Liver (tissue), 9 donors: Measurements from ENCODE around the gene MED17. TPM values are rescaled to one million over a fixed set of nuclear protein-coding genes. Genes with fewer than 3 reads are reported as not detected.
A peak's percentile ranks its signal among the peaks of the same experiment; 100 is the strongest.

Source experiments
- DNase-seq: peaks from one replicate; pipeline ENCODE4 v3.0.0-alpha.2; 2017; ENCODE audit warnings: low spot score
- H3K27ac ChIP-seq, 2 donors: one replicate each; pipeline ENCODE4 v1.7.0; 2013; ENCODE audit warnings: inconsistent platforms in 2 of 2, low read length in 2 of 2, control low read depth in 1 of 2, low read depth in 1 of 2, mild to moderate bottlenecking in 1 of 2
- H3K27me3 ChIP-seq, 4 donors: one replicate each; pipeline versions ENCODE4 v1.6.1 to v1.7.0; 2013; ENCODE audit warnings: low read length in 3 of 4, inconsistent platforms in 1 of 4, mild to moderate bottlenecking in 1 of 4, moderate library complexity in 1 of 4; ENCODE audit not compliant: control insufficient read depth in 4 of 4, insufficient read depth in 4 of 4
- H3K36me3 ChIP-seq, 4 donors: one replicate each; pipeline versions ENCODE4 v1.6.1 to v1.7.0; 2013; ENCODE audit warnings: low read length in 3 of 4, mild to moderate bottlenecking in 3 of 4, low read depth in 1 of 4, moderate library complexity in 1 of 4; ENCODE audit not compliant: control insufficient read depth in 4 of 4, insufficient read depth in 3 of 4
- H3K4me1 ChIP-seq, 4 donors: one replicate each; pipeline versions ENCODE4 v1.6.1 to v1.7.0; 2013; ENCODE audit warnings: low read length in 3 of 4, mild to moderate bottlenecking in 3 of 4, moderate library complexity in 1 of 4; ENCODE audit not compliant: control insufficient read depth in 4 of 4, insufficient read depth in 4 of 4
- H3K4me3 ChIP-seq, 3 donors: one replicate each; pipeline versions ENCODE4 v1.6.1 to v1.7.0; 2013; ENCODE audit warnings: low read length in 3 of 3, control low read depth in 1 of 3, low read depth in 1 of 3, mild to moderate bottlenecking in 1 of 3
- H3K9ac ChIP-seq, 2 donors: one replicate each; pipeline ENCODE4 v1.7.0; 2013; ENCODE audit warnings: low read length in 2 of 2, mild to moderate bottlenecking in 2 of 2, moderate library complexity in 2 of 2, control low read depth in 1 of 2, low read depth in 1 of 2
- H3K9me3 ChIP-seq, 4 donors: one replicate each; pipeline versions ENCODE4 v1.6.1 to v1.7.0; 2013; ENCODE audit warnings: low read length in 3 of 4; ENCODE audit not compliant: control insufficient read depth in 4 of 4
- ATF3 ChIP-seq: IDR thresholded peaks from 2 replicates; pipeline ENCODE4 v1.6.1; 2016; ENCODE audit warnings: antibody characterized with exemption
- EGR1 ChIP-seq, 2 donors: IDR thresholded peaks; 2 replicates each; pipeline ENCODE4 v1.6.1; 2016 to 2018; ENCODE audit warnings: antibody characterized with exemption in 2 of 2, low read depth in 2 of 2
- FOXA1 ChIP-seq: IDR thresholded peaks from 2 replicates; pipeline ENCODE4 v1.6.1; 2016; ENCODE audit warnings: antibody characterized with exemption
- FOXA2 ChIP-seq: IDR thresholded peaks from 2 replicates; pipeline ENCODE4 v1.6.1; 2016; ENCODE audit warnings: antibody characterized with exemption
- GABPA ChIP-seq, 2 donors: IDR thresholded peaks in 1 of 2; conservative IDR thresholded peaks in 1 of 2; 2 replicates each; pipeline ENCODE4 v1.6.1; 2016; ENCODE audit warnings: antibody characterized with exemption in 2 of 2, mild to moderate bottlenecking in 1 of 2, moderate library complexity in 1 of 2
- HNF4A ChIP-seq, 2 donors: conservative IDR thresholded peaks; 2 replicates each; pipeline ENCODE4 v1.6.1; 2016; ENCODE audit warnings: antibody characterized with exemption in 2 of 2, mild to moderate bottlenecking in 2 of 2
- JUND ChIP-seq, 2 donors: IDR thresholded peaks; 2 replicates each; pipeline ENCODE4 v1.6.1; 2016; ENCODE audit warnings: antibody characterized with exemption in 2 of 2
- MAX ChIP-seq: IDR thresholded peaks from 2 replicates; pipeline ENCODE4 v1.6.1; 2016; ENCODE audit warnings: antibody characterized with exemption
- NR2F2 ChIP-seq: IDR thresholded peaks from 2 replicates; pipeline ENCODE4 v1.6.1; 2016; ENCODE audit warnings: antibody characterized with exemption
- RAD21 ChIP-seq, 2 donors: IDR thresholded peaks; 2 replicates each; pipeline ENCODE4 v1.6.1; 2016; ENCODE audit warnings: antibody characterized with exemption in 2 of 2, mild to moderate bottlenecking in 2 of 2
- SP1 ChIP-seq: IDR thresholded peaks from 2 replicates; pipeline ENCODE4 v1.6.1; 2018; ENCODE audit warnings: antibody characterized with exemption, mild to moderate bottlenecking
- TAF1 ChIP-seq: conservative IDR thresholded peaks from 2 replicates; pipeline ENCODE4 v1.6.1; 2016; ENCODE audit warnings: antibody characterized with exemption, mild to moderate bottlenecking
- YY1 ChIP-seq: IDR thresholded peaks from 2 replicates; pipeline ENCODE4 v1.6.1; 2016; ENCODE audit warnings: antibody characterized with exemption, mild to moderate bottlenecking
- WGBS: extraction: QIAGEN DNeasy Blood & Tissue Kit; methylation state at CpG from one replicate; pipeline ENCODE4 v1.1.7; 2013; 5-methylcytosine and 5-hydroxymethylcytosine counted together
- polyA plus RNA-seq, 2 donors: library from polyadenylated mRNA; stranded (reverse) in 1 of 2; unstranded in 1 of 2; fragments of 200-250 nt in 1 of 2; fragments of >200 nt in 1 of 2; fragmentation: Nextera tagmentation in 1 of 2; extraction: Ambion mirVana in 1 of 2; gene quantifications; one replicate each; pipeline versions ENCODE4 v1.2.1 to v1.2.3, GENCODE V29; 2013 to 2015
- total RNA-seq, 2 donors: library from RNA; depleted of rRNA; stranded (reverse); fragments of >200 nt; gene quantifications; one replicate each; pipeline ENCODE4 v1.2.3, GENCODE V29; 2014
- TF ChIP-seq, protein P1 (sequence below): fragments of 150-350 bp; IDR thresholded peaks from 2 replicates; pipeline ENCODE4 v1.5.1; 2017; ENCODE audit warnings: improper control_type of control experiment, low read depth, low read length; ENCODE audit not compliant: missing input control
- TF ChIP-seq, protein P2 (sequence below): IDR thresholded peaks from 2 replicates; pipeline ENCODE4 v1.6.1; 2016; ENCODE audit warnings: antibody characterized with exemption
- TF ChIP-seq, protein P3 (sequence below): IDR thresholded peaks from 2 replicates; pipeline ENCODE4 v1.6.1; 2016; ENCODE audit warnings: antibody characterized with exemption, mild to moderate bottlenecking
- donor health status: healthy.
- donor health status: healthy.
- donor health status: healthy.
- donor health status: healthy.
- donor health status: healthy.

The MED17 gene
- total RNA-seq, result 10 to 100 TPM; 10.0 to 12.7 TPM
- 1 to 10 TPM; 2.8 to 5.0 TPM for polyA plus RNA-seq

DNA sequence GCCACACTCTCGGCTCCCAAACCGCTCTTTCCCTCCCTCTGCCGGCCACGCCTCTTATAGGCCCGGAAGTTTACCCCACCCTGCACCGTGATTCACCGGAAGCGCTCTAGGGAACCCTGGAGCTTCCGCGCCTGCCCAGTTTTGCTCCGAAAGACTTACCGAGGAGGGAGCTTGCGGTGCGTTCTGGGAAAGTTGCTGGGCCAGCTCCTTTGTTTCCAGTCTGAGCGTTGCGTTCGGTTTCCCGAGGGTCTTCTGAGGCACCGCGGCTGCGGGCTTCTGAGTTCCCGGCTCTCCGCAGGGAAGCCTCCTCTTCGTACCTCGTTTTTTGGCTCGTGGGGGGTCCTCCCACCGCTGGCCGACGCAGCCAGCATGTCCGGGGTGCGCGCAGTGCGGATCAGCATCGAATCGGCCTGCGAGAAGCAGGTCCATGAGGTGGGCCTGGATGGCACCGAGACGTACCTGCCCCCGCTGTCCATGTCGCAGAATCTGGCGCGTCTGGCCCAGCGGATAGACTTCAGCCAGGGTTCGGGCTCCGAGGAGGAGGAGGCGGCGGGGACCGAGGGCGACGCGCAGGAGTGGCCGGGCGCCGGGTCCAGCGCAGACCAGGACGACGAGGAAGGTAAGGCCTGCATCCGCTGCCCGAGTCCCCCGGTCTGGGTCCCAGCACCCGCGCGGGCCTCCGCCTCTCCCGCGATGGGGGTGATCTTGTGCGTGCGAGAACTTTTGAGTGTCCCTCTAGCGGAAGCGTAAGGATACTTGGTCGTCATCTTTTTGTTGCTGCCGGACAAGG is at the start of gene MED17:
TSS of gene MED17 (plus strand) at position 138 of the 790 bp plus-strand sequence. CDS start at position 370, 232 bp downstream.
- Histone ChIP-seq H3K4me3 (peak within 1 kb of the TSS; percentile 88 to 98 (median 91)), H3K36me3 (peaks cover 2 to 8% (median 6%) of the 10 kb centered on the region in 4 donors), H3K27me3 (no peaks in the 10 kb centered on the region), H3K4me1 (peaks cover 6 to 27% (median 17%) of the 10 kb centered on the region in 4 donors), H3K9me3 (no peaks in the 10 kb centered on the region), H3K27ac (peak within 1 kb of the TSS; percentile 90 to 93), H3K9ac (peak within 1 kb of the TSS; percentile 83 to 93)
- peak; percentile 88 for DNase-seq
- TF ChIP-seq ATF3, result no peak
- TF ChIP-seq NR2F2, result no peak
- TF ChIP-seq, protein P1, sequence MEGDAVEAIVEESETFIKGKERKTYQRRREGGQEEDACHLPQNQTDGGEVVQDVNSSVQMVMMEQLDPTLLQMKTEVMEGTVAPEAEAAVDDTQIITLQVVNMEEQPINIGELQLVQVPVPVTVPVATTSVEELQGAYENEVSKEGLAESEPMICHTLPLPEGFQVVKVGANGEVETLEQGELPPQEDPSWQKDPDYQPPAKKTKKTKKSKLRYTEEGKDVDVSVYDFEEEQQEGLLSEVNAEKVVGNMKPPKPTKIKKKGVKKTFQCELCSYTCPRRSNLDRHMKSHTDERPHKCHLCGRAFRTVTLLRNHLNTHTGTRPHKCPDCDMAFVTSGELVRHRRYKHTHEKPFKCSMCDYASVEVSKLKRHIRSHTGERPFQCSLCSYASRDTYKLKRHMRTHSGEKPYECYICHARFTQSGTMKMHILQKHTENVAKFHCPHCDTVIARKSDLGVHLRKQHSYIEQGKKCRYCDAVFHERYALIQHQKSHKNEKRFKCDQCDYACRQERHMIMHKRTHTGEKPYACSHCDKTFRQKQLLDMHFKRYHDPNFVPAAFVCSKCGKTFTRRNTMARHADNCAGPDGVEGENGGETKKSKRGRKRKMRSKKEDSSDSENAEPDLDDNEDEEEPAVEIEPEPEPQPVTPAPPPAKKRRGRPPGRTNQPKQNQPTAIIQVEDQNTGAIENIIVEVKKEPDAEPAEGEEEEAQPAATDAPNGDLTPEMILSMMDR, result peak; percentile 37
- TF ChIP-seq YY1, result peak; percentile 68
- TF ChIP-seq JUND (IDR thresholded peaks at IDR 0.05), result peak in 1 of 2 donors; percentile 62
- peak; percentile 86 for TF ChIP-seq MAX
- TF ChIP-seq, protein P2, sequence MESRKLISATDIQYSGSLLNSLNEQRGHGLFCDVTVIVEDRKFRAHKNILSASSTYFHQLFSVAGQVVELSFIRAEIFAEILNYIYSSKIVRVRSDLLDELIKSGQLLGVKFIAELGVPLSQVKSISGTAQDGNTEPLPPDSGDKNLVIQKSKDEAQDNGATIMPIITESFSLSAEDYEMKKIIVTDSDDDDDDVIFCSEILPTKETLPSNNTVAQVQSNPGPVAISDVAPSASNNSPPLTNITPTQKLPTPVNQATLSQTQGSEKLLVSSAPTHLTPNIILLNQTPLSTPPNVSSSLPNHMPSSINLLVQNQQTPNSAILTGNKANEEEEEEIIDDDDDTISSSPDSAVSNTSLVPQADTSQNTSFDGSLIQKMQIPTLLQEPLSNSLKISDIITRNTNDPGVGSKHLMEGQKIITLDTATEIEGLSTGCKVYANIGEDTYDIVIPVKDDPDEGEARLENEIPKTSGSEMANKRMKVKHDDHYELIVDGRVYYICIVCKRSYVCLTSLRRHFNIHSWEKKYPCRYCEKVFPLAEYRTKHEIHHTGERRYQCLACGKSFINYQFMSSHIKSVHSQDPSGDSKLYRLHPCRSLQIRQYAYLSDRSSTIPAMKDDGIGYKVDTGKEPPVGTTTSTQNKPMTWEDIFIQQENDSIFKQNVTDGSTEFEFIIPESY, result peak; percentile 78
- TF ChIP-seq, protein P3, sequence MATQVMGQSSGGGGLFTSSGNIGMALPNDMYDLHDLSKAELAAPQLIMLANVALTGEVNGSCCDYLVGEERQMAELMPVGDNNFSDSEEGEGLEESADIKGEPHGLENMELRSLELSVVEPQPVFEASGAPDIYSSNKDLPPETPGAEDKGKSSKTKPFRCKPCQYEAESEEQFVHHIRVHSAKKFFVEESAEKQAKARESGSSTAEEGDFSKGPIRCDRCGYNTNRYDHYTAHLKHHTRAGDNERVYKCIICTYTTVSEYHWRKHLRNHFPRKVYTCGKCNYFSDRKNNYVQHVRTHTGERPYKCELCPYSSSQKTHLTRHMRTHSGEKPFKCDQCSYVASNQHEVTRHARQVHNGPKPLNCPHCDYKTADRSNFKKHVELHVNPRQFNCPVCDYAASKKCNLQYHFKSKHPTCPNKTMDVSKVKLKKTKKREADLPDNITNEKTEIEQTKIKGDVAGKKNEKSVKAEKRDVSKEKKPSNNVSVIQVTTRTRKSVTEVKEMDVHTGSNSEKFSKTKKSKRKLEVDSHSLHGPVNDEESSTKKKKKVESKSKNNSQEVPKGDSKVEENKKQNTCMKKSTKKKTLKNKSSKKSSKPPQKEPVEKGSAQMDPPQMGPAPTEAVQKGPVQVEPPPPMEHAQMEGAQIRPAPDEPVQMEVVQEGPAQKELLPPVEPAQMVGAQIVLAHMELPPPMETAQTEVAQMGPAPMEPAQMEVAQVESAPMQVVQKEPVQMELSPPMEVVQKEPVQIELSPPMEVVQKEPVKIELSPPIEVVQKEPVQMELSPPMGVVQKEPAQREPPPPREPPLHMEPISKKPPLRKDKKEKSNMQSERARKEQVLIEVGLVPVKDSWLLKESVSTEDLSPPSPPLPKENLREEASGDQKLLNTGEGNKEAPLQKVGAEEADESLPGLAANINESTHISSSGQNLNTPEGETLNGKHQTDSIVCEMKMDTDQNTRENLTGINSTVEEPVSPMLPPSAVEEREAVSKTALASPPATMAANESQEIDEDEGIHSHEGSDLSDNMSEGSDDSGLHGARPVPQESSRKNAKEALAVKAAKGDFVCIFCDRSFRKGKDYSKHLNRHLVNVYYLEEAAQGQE, result peak; percentile 84
- TF ChIP-seq FOXA2, result no peak
- TF ChIP-seq TAF1, result peak; percentile 83
- peak; percentile 12 to 34 for TF ChIP-seq HNF4A (conservative IDR thresholded peaks at IDR 0.05)
- no peak for TF ChIP-seq FOXA1
- TF ChIP-seq RAD21 (IDR thresholded peaks at IDR 0.05), result peak; percentile 61 to 63
- TF ChIP-seq EGR1 (IDR thresholded peaks at IDR 0.05; ENCODE audit: low read depth in 2 of 2), result no peak
- peak; percentile 94 to 97 for TF ChIP-seq GABPA (IDR thresholded peaks at IDR 0.05 in 1 of 2, conservative IDR thresholded peaks at IDR 0.05 in 1 of 2)
- TF ChIP-seq SP1, result peak; percentile 36
- under 1% methylated on average over 72 of the region's 72 CpGs for WGBS
